Spleen (tissue), 7 donors: ENCODE results near the gene PRKCG.

Source experiments
- CTCF ChIP-seq, 11 experiments: fragments of 200-600 bp in 7 of 11; fragments of 450-650 bp in 4 of 11; sonication (generic) in 4 of 11; IDR thresholded peaks in 8 of 11; conservative IDR thresholded peaks in 3 of 11; 1 replicate in 7 of 11; 2 replicates in 4 of 11; pipeline versions ENCODE4 v1.4.0 to v1.8.0; 2016 to 2021; ENCODE audit warnings: antibody characterized with exemption in 11 of 11, inconsistent platforms in 4 of 11, mild to moderate bottlenecking in 1 of 11
- POLR2A ChIP-seq, 3 donors: fragments of 450-650 bp; IDR thresholded peaks; one replicate each; pipeline ENCODE4 v1.5.1; 2017; ENCODE audit warnings: antibody characterized with exemption in 3 of 3, mild to moderate bottlenecking in 1 of 3
- donor health status: DM: no; HTN: no; CAD: no; lungs with moderate emphysema.
- donor health status: DM: no; HTN: no; CAD: no.
- donor health status: DM: no; HTN: no; CAD: no.

- TF ChIP-seq CTCF (IDR thresholded peaks at IDR 0.05 in 8 of 11, conservative IDR thresholded peaks at IDR 0.05 in 3 of 11) (no peak), POLR2A (IDR thresholded peaks at IDR 0.05) (no peak)
Observed at GRCh38 chr19:53908935-53909415, 27.0 kb downstream of the PRKCG start, which contains the start of gene CACNG7.
